Measurements from ENCODE around the gene CRIP2.

Gene CRIP2

GRCh38 chr14:105442125-105442524, 32.5 kb upstream of the CRIP2 start:
- in situ Hi-C loops (cut with MboI; ENCODE audit: low pct_unique_long_range_greater_than_20kb, low sequenced_read_pairs, unreplicated experiment) = no loop called here
- TF ChIP-seq CTCF (IDR thresholded peaks at IDR 0.05; ENCODE audit: extremely low read depth, insufficient read depth, missing control alignments) = no peak
- DNase-seq (ENCODE audit: low spot score) = no peak

GRCh38 chr14:105442834-105443233, 31.8 kb upstream of the CRIP2 start:
- no peak for TF ChIP-seq CTCF (IDR thresholded peaks at IDR 0.05; ENCODE audit: extremely low read depth, insufficient read depth, missing control alignments)
- in situ Hi-C loops (cut with MboI; ENCODE audit: low pct_unique_long_range_greater_than_20kb, low sequenced_read_pairs, unreplicated experiment) = no loop called here
- DNase-seq (ENCODE audit: low spot score) = no peak

- TF ChIP-seq CTCF (IDR thresholded peaks at IDR 0.05; ENCODE audit: extremely low read depth, insufficient read depth, missing control alignments) = no peak
- DNase-seq (ENCODE audit: low spot score) = no peak
- in situ Hi-C loops (cut with MboI; ENCODE audit: low pct_unique_long_range_greater_than_20kb, low sequenced_read_pairs, unreplicated experiment) = no loop called here
These were observed 29.8 kb upstream of the CRIP2 start for GRCh38 chr14:105444859-105445258.

GRCh38 chr14:105445290-105445689, 29.3 kb upstream of the CRIP2 start:
- in situ Hi-C loops (cut with MboI; ENCODE audit: low pct_unique_long_range_greater_than_20kb, low sequenced_read_pairs, unreplicated experiment) = no loop called here
- DNase-seq (ENCODE audit: low spot score) = no peak
- TF ChIP-seq CTCF (IDR thresholded peaks at IDR 0.05; ENCODE audit: extremely low read depth, insufficient read depth, missing control alignments) = no peak

- in situ Hi-C loops (cut with MboI; ENCODE audit: low pct_unique_long_range_greater_than_20kb, low sequenced_read_pairs, unreplicated experiment) = no loop called here
- TF ChIP-seq CTCF (IDR thresholded peaks at IDR 0.05; ENCODE audit: extremely low read depth, insufficient read depth, missing control alignments) = no peak
These were observed 28.4 kb upstream of the CRIP2 start for GRCh38 chr14:105445901-105446845.

GRCh38 chr14:105446971-105447370, 27.6 kb upstream of the CRIP2 start:
- no peak for DNase-seq (ENCODE audit: low spot score)
- no peak for TF ChIP-seq CTCF (IDR thresholded peaks at IDR 0.05; ENCODE audit: extremely low read depth, insufficient read depth, missing control alignments)
- in situ Hi-C loops (cut with MboI; ENCODE audit: low pct_unique_long_range_greater_than_20kb, low sequenced_read_pairs, unreplicated experiment) = no loop called here

More at GRCh38 chr14:105445901-105446845, 28.4 kb upstream of the CRIP2 start:
- DNase-seq (ENCODE audit: low spot score) = no peak

All from GM13977 (cell line).